Placental epithelial cell (primary cell): ENCODE measurements around the gene GGT5. TPM values are rescaled to one million over a fixed set of nuclear protein-coding genes. Genes with fewer than 3 reads are reported as not detected.

ENCODE experiments used
- total RNA-seq: library from RNA; depleted of rRNA; stranded (reverse); fragments of >200 nt; gene quantifications from 2 replicates; pipeline ENCODE4 v1.2.3, GENCODE V29; 2012

The GGT5 gene, protein sequence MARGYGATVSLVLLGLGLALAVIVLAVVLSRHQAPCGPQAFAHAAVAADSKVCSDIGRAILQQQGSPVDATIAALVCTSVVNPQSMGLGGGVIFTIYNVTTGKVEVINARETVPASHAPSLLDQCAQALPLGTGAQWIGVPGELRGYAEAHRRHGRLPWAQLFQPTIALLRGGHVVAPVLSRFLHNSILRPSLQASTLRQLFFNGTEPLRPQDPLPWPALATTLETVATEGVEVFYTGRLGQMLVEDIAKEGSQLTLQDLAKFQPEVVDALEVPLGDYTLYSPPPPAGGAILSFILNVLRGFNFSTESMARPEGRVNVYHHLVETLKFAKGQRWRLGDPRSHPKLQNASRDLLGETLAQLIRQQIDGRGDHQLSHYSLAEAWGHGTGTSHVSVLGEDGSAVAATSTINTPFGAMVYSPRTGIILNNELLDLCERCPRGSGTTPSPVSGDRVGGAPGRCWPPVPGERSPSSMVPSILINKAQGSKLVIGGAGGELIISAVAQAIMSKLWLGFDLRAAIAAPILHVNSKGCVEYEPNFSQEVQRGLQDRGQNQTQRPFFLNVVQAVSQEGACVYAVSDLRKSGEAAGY
- 30.5 and 42.0 TPM in 2 replicates for total RNA-seq

DNA sequence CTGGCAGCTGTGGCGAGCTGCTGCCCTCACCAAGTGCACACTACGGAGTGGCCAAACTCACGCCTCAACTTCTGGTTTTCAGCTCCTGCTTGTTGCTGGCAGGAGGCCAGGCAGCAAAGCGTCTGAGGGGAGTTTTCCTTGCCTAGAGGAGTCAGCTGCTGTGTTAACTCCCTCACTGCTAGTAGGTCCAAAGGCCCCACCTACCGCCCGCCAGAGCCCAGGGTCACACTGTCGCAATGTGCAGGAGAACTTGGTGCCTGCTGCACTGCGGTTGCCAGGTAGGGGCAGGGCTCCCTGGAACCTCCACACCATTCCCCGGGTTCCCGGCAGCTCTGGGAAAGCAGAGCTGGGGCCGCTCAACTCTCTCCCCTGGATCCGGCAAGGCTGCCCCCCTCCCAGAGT, at the start of gene GGT5:
Gene GGT5 (minus strand): TSS at position 53 of the 402 bp plus-strand sequence. CDS start 357 bp downstream, outside the sequence.

DNA sequence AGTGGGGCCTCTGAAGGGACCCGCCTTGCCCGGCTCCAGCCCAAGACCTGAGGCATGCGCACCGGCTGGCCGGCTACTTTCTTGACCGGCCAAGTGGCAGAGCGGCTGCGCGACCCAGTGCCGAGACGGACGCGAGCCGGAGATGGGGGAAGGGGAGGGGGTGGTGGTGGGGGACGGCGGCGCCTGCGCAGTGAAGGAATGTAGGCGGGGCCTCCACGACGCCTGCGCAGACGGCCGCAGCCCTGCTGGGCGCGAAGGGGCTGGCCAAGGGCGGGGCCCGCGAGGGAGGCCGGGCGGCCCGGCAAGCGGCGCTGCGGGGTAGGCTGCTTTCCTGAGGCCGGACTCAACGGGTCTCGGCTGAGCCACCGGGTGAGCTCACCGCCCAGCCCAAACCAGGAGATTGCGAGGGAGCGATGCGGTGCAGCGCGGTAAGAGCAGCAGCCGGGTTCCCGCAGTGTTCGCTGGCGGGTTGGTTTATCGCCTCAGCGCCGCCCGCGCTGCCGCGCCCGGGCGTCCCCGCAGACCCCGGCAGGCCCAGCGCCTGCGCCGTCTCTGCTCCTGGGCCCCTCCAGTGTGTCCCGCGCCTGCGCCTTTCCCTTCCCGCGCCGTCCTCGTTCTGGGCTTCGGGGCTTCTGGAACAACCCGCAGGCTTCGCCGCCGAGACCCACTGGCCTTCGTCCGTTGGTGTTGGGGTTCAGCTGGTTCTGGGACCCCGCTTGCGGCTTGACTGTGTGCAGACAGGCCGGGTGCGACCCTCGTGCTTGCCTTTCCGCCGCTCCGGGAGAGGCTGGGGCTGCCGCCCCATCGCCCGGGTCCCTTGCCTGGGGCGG, 25.9 kb upstream of the GGT5 start, which contains the start of gene SPECC1L:
Gene SPECC1L (plus strand): TSS at position 276 of the 830 bp plus-strand sequence. CDS start 31,401 bp downstream, outside the sequence.

DNA sequence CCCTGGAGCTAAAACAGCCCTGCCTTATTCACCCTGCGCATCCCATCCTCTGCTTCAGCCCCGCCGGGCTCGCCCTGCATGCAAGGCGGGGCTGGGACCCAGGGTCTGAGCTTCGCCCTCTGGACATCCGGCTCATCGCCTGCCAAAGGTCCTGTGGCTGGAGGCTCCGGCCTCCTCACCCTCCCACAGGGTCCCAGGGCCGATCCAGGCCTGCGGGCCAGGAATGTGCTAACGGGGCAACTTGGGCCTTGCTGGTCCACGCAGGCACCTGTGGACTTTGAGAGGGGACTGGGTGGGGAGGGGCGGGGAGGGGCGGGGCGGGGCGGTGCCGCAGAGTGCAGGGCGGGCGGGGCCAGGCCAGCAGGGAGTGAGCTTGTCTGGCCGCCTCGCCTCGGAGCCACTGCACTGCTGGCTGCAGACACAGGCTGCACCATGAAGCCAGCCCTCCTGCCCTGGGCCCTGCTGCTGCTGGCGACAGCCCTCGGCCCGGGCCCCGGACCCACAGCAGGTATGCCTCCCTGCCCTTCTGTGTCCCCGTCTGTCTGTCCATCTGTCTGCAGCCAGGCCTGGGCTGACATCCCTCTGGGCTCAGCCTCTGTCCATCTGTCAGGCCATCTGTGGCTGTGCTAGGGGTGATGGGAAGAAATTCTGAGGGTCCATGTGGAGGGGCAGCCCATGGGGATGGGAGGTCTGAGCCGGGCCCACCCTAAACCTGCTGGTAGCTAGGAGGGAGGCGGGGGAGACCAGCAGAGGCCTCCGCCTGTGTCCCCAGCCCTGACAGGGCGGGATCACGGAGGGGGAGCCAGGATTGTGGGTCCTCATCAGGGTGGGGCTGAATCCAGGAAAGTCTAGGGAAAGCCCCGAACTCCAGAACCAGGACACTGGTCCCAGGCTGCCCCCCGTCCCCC, 63.5 kb downstream of the GGT5 start, which contains the start of gene SUSD2:
Gene SUSD2 (plus strand): TSS at position 400 of the 908 bp plus-strand sequence. CDS start 33 bp downstream, at position 433.

Other genes starting within 250 kb of the GGT5 start
- not detected in 2 replicates for gene GSTT4, start 239.6 kb downstream of the GGT5 start, total RNA-seq
- gene CABIN1, start 233.8 kb downstream of the GGT5 start, total RNA-seq = 38.2 and 43.6 TPM in 2 replicates
- gene SUSD2, start 63.6 kb downstream of the GGT5 start, total RNA-seq = 1.2 and 2.0 TPM in 2 replicates
- 32.6 and 33.4 TPM in 2 replicates for gene SPECC1L, start 25.7 kb upstream of the GGT5 start, total RNA-seq
- gene ADORA2A, start 182.5 kb upstream of the GGT5 start, total RNA-seq = 0.54 and 3.1 TPM in 2 replicates